COLO668 (cell line): ENCODE measurements around the gene IFNL4.

Experiments
- DNase-seq: peaks from one replicate; lab custom pipeline; 2025; ENCODE audit not compliant: unreplicated experiment; lab: John Stamatoyannopoulos, UW

The IFNL4 gene

DNA sequence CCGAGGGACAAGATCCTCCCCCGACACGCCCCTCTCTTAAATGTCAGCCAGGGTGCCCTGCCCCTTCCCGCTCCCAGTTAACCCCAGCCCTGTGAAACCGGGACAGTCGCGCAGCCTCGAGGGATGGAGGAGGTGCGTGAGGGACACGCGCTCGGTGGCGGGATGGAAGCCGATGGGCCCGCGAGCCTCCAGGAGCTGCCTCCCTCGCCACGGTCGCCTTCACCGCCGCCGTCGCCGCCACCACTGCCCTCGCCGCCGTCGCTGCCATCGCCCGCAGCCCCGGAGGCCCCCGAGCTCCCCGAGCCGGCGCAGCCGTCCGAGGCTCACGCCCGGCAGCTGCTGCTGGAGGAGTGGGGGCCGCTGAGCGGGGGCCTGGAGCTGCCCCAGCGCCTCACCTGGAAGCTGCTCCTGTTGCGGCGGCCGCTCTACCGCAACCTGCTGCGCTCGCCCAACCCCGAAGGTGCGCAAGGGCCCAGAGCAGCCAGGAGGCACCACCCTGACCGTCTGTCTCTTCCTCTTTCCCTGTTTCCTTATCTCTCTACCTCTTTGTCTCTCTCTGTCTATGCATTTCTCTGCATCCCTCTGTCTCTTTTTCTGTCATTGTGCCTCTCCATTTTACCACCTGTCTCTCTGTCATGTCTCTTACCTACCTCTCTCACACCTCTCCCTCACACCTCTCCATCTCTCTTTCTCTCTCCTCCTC is 51.6 kb downstream of the IFNL4 start, which contains the start of gene NCCRP1:
NCCRP1 (plus strand) TSS at position 105 of the 703 bp plus-strand sequence; CDS start at position 124, 19 bp downstream.
- DNase-seq: peak; percentile 31

DNA sequence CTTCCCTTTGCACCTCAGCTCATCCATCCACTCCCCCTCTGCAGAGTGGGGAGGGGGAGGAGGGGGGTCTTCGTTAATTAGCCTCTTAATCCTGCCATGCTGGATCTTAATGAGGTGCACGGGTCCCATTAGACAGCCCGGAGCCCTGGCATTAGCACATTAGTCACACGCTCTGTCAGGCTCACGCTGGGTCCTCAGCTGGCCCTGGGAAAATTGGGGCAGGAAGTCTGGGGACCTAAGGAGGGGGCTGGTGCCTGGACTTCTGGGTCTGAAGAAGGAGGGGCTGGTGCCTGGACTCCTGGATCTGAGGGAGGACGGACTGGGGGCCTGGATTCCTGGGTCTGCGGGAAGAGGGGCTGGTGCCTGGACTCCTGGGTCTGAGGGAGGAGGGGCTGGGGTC is 52.3 kb downstream of the IFNL4 start:
- no peak for DNase-seq
